ENCODE results near the gene HDLBP. TPM values are rescaled to one million over a fixed set of nuclear protein-coding genes. Genes with fewer than 3 reads are reported as not detected.

Gene HDLBP
- total RNA-seq, 1 donor from 2014 or later = 240 TPM

- intact Hi-C loops (cut with micrococcal nuclease) = no loop called here
These were observed 100.7 kb downstream of the HDLBP start for GRCh38 chr2:241214766-241215165.

GRCh38 chr2:241214209-241214608 is 101.3 kb downstream of the HDLBP start:
- intact Hi-C loops (cut with micrococcal nuclease) = no loop called here

GRCh38 chr2:241213567-241213966 is 101.9 kb downstream of the HDLBP start:
- intact Hi-C loops (cut with micrococcal nuclease) = no loop called here

DNA sequence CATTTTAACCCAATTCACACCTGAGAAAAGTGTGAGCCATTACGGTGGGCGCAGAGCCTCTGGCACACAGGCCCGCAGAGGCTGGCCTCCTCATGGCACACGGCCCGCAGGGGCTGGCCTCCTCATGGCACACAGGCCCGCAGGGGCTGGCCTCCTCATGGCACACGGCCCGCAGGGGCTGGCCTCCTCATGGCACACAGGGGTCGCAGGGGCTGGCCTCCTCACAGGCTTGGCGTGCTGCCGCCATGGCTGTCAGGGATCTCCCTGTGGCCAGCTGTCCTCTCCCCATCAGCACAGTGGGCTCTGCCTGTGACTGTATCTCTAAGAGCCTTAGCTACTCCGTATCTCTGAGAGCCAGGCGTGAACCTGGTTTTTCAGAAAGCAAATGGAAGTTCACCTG is 102.4 kb downstream of the HDLBP start:
- intact Hi-C loops (cut with micrococcal nuclease) = no loop called here

DNA sequence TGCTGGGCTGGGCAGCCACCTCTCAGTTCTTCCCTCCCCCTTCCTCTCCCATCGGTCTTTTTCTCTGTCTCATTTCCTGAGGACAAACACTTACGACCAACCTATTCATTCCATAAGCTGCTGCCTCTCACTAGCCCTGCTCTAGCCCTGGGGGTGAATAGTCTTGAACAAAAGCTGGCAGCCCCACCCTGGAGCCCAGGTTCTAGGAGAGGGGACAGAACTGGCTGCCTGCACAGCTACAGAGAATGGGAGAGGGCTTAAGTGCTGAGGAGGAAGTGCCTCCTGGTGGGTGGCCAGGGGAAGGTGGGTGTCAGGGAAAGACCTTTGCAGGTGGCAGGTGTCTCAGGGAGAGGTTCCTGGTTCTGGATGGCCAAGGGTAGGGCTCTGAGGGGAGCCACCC is 104.2 kb downstream of the HDLBP start:
- intact Hi-C loops (cut with micrococcal nuclease) = no loop called here

- intact Hi-C loops (cut with micrococcal nuclease) = no loop called here
These were observed 106.2 kb downstream of the HDLBP start for GRCh38 chr2:241209271-241209670.

GRCh38 chr2:241208058-241208457 is 107.4 kb downstream of the HDLBP start:
- intact Hi-C loops (cut with micrococcal nuclease) = no loop called here

- intact Hi-C loops (cut with micrococcal nuclease) = no loop called here
These were observed 107.8 kb downstream of the HDLBP start for GRCh38 chr2:241207641-241208040.

DNA sequence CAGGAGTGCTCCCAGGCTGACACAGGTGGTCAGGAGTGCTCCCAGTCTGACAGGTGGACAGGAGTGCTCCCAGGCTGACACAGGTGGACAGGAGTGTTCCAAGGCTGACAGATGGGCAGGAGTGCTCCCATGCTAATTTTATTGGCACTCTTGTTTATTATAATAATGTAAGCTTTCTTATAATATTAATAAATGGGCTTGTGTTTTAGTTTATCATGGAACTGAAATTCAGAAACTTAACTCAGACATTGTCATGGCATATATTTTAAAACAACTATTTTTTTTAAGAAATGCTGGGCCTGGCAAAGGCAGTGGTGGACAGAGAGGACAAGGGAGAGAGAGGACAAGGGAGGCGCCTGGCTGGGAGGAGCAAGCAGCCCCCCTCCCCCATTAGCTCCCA is 108.3 kb downstream of the HDLBP start:
- intact Hi-C loops (cut with micrococcal nuclease) = no loop called here

GRCh38 chr2:241205086-241205485 is 110.4 kb downstream of the HDLBP start:
- intact Hi-C loops (cut with micrococcal nuclease) = no loop called here

GRCh38 chr2:241204490-241204889 is 111.0 kb downstream of the HDLBP start:
- intact Hi-C loops (cut with micrococcal nuclease) = no loop called here

GRCh38 chr2:241204010-241204384 is 111.5 kb downstream of the HDLBP start:
- intact Hi-C loops (cut with micrococcal nuclease) = no loop called here

GRCh38 chr2:241203218-241204009 is 112.1 kb downstream of the HDLBP start:
- intact Hi-C loops (cut with micrococcal nuclease) = no loop called here

GRCh38 chr2:241202681-241203080 is 112.8 kb downstream of the HDLBP start:
- intact Hi-C loops (cut with micrococcal nuclease) = no loop called here

GRCh38 chr2:241202268-241202585 is 113.2 kb downstream of the HDLBP start:
- intact Hi-C loops (cut with micrococcal nuclease) = no loop called here

DNA sequence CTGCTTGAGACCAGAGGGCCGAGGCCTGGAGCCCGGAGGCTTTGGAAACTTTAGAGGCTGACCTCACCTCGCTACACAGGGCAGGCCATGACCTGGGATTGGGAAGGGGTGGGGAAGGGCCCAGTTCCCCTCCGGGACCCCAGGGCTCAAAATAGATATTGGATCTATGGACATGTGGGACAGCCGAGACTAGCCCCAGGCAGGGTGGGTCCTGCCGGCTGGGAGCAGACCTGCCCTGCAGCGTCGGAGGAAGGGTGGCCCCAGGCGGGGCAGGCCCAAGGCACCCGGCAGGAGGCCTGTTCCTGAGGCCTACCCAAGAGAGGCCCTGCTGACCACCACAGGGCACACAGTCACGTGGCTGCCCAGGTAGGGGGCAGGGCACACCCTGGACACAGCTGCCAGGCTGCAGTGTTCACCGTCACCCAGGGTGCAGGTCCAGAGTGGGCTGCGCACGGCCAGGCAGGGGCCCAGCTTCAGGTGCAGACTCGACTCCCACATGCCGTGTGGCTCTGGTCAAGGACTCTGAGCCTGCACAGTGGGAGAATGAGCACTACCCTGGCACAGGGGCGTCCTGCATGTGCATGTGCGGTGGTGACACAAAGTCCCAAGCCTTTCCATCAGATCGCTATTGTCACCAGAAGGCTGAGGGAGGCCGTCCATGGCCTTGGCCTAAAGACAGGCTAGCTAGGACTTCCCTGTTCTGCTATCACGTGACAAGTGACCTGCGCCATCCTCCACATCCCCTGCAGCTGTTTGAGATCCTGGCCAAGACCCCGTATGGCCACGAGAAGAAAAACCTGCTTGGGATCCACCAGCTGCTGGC is 113.8 kb downstream of the HDLBP start:
- intact Hi-C loops (cut with micrococcal nuclease) = no loop called here

GRCh38 chr2:241200822-241201395 is 114.6 kb downstream of the HDLBP start:
- intact Hi-C loops (cut with micrococcal nuclease) = no loop called here

DNA sequence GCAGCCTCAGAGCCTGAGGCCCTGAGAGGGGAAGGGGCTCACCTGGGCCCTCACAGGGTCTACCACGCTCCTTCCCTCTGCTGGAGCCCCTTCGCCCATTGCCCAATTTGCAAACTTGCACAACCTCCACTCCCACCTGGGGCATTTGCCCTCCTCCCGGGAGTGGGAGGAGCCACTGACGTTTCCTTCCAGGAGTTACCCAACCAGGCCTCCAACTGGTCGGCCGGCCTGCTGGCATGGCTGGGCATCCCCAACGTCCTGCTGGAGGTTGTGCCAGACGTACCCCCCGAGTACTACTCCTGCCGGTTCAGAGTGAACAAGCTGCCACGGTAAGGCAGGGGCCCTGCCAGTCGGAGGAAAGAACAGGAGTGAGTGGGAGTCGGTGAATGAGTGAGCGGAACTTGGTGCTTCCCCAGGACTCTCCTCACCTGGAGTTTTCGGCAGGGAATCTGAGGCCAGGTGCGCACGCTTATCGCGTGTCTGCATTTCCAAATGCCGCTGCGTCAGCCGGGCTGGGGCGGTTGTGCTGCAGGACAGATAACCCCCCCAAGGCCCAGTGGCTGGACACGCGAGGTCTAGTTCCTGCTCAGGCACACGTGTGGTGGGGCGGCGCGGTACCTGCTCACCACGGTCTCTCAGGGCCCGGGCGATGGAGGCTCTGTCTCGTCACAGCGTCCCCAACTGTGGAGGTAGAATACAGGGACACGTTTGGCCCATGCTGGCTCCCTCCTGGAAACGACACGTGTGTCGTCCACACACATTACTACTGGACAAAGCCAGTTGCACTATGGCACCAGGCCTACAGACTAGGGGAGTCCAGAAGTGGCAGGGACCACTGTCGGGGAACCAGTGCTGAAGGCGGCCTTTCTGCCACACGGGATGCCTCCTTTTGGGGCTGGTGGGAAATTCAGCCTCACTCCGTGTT is 115.3 kb downstream of the HDLBP start:
- intact Hi-C loops (cut with micrococcal nuclease) = no loop called here

DNA sequence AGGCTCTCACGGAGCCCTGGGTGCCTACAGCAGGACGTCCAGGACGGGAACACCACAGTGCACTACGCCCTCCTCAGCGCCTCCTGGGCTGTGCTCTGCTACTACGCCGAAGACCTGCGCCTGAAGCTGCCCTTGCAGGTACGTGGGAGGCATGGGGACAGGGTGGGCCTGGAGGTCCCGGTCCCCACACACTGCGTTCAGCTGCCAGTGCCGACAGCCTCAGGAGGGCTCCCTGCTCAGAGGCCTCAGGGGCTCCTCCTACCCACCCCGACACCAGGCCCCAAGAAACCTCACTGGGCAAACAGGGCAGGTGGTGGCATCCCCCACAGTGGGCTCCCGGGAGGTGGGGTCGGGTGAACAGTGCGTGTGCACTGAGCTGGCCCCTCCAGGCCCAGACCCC is 116.2 kb downstream of the HDLBP start:
- intact Hi-C loops (cut with micrococcal nuclease) = no loop called here

DNA sequence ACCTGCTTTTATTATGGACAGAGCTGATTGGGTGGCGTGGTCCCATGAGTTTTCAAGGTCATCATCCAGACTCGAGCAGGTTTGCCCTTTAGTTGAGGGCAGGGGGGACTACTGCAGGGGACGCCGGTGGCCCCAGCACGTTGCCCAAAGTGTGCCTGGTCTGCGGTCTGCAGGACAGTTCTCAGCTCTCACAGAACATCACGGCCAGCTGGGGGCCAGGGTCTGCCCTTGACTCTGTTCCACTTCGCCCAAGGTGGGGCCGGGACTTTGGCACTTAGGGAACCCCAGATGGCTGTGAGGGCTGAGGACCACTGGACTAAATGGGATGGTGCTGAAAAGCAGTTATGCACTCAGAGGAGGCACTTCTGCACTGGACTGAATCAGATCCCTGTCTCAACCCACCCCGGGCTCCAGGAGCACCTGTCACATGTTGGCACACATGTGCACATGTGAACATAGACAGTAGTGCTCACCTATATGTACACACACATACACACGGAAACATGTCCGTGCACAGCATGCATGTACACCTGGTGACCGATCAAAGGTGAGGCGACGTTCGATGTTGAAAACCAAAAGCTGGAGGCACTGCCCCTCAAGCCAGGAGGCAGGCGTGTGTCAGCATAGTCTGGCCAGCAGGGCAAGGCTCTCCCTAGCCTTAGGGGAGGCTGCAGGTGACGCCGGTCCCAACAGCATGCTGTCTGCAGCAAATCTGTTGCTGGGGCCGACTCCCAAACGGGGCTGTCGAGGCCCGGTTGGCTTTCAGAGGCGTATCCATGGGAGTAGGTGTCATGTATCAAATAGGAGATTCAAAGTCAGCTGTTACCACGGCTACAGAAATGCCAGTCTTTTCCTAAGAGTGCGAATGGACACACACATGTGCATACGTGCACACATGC is 116.8 kb downstream of the HDLBP start:
- intact Hi-C loops (cut with micrococcal nuclease) = no loop called here

Measured in T-helper 2 cell treated with Interferon-gamma antibody and Interleukin-4, amounts not matched to agents 100 ng/mL and 5 ng/mL, for 36 hours (primary cell).